GM23248 (cell line): Measurements from ENCODE around the gene CPLX1. TPM values are rescaled to one million over a fixed set of nuclear protein-coding genes. Genes with fewer than 3 reads are reported as not detected.

ENCODE experiments used
- DNase-seq: peaks from one replicate; pipeline ENCODE4 v3.0.0-alpha.2; 2015
- H2AFZ ChIP-seq: fragments of 200-600 bp; sonication (generic); 2 replicates; pipeline ENCODE4 v1.6.1; 2016; ENCODE audit warnings: antibody characterized with exemption
- H3F3A ChIP-seq: fragments of 200-600 bp; sonication (generic); 2 replicates; pipeline ENCODE4 v1.6.1; 2016; ENCODE audit warnings: mild to moderate bottlenecking, antibody characterized with exemption, mixed run types; ENCODE audit not compliant: insufficient read depth
- H3K27ac ChIP-seq: fragments of 200-600 bp; sonication (generic); 2 replicates; pipeline ENCODE4 v1.5.1; 2016; ENCODE audit warnings: mild to moderate bottlenecking
- H3K27me3 ChIP-seq: fragments of 200-600 bp; sonication (generic); replicated peaks from 2 replicates; pipeline ENCODE4 v1.6.1; 2016; ENCODE audit warnings: mild to moderate bottlenecking; ENCODE audit not compliant: insufficient read depth
- H3K36me3 ChIP-seq: fragments of 200-600 bp; sonication (generic); 2 replicates; pipeline ENCODE4 v1.6.1; 2016; ENCODE audit warnings: low read depth, mild to moderate bottlenecking
- H3K4me1 ChIP-seq: fragments of 200-600 bp; sonication (generic); 2 replicates; pipeline ENCODE4 v1.6.1; 2016; ENCODE audit warnings: mild to moderate bottlenecking; ENCODE audit not compliant: insufficient read depth
- H3K4me2 ChIP-seq: fragments of 200-600 bp; sonication (generic); one replicate; pipeline ENCODE4 v1.6.1; 2016; ENCODE audit warnings: mild to moderate bottlenecking; ENCODE audit not compliant: unreplicated experiment
- H3K4me3 ChIP-seq: fragments of 200-600 bp; sonication (generic); 2 replicates; pipeline ENCODE4 v1.5.1; 2016; ENCODE audit warnings: mild to moderate bottlenecking
- H3K79me2 ChIP-seq: fragments of 200-600 bp; sonication (generic); 2 replicates; pipeline ENCODE4 v1.6.1; 2016; ENCODE audit warnings: mild to moderate bottlenecking; ENCODE audit not compliant: insufficient read depth
- H3K9ac ChIP-seq: fragments of 200-600 bp; sonication (generic); 2 replicates; pipeline ENCODE4 v1.6.1; 2016; ENCODE audit warnings: mild to moderate bottlenecking
- H3K9me2 ChIP-seq: fragments of 200-600 bp; sonication (generic); 2 replicates; pipeline ENCODE4 v1.6.1; 2016; ENCODE audit warnings: mixed run types, mild to moderate bottlenecking, moderate library complexity; ENCODE audit not compliant: insufficient read depth
- H3K9me3 ChIP-seq: fragments of 200-600 bp; sonication (generic); one replicate; pipeline ENCODE4 v1.6.1; 2017; ENCODE audit warnings: low read depth
- H4K20me1 ChIP-seq: fragments of 200-600 bp; sonication (generic); 2 replicates; pipeline ENCODE4 v1.6.0; 2016; ENCODE audit not compliant: insufficient read depth
- EZH2 ChIP-seq: fragments of 200-600 bp; sonication (generic); IDR thresholded peaks from 2 replicates; pipeline ENCODE4 v1.6.1; 2018; ENCODE audit warnings: antibody characterized with exemption, mild to moderate bottlenecking; ENCODE audit not compliant: insufficient read depth, poor library complexity, severe bottlenecking
- EZH2phosphoT487 ChIP-seq: fragments of 200-600 bp; sonication (generic); IDR thresholded peaks from 2 replicates; pipeline ENCODE4 v1.6.1; 2018; ENCODE audit warnings: antibody characterized with exemption, moderate library complexity, mild to moderate bottlenecking, low read depth; ENCODE audit not compliant: insufficient read depth
- WGBS, 2 experiments: methylation state at CpG; one replicate each; pipeline ENCODE4 v1.1.6; 2015 to 2017; ENCODE audit warnings: low lambda C conversion rate in 2 of 2, low coverage in 1 of 2; ENCODE audit errors: missing lambda C conversion rate in 2 of 2; 5-methylcytosine and 5-hydroxymethylcytosine counted together
- in situ Hi-C: fragments of 300-500 bp; cut with MboI; formaldehyde crosslinking; loops from 2 replicates; pipeline ENCODE4 v1.15.0; 2020
- polyA plus RNA-seq: library from polyadenylated mRNA; unstranded; fragments of >200 nt; fragmentation: Nextera tagmentation; extraction: Ambion mirVana; gene quantifications from 2 replicates; pipeline ENCODE4 v1.2.1, GENCODE V29; 2016
- total RNA-seq: library from RNA; depleted of rRNA; stranded (reverse); fragments of >200 nt; shearing (Covaris generic); gene quantifications from 2 replicates; pipeline ENCODE4 v1.2.3, GENCODE V29; 2014

The CPLX1 gene
- total and polyA plus RNA-seq, 2 experiments from 2014 or later, result not detected

DNA sequence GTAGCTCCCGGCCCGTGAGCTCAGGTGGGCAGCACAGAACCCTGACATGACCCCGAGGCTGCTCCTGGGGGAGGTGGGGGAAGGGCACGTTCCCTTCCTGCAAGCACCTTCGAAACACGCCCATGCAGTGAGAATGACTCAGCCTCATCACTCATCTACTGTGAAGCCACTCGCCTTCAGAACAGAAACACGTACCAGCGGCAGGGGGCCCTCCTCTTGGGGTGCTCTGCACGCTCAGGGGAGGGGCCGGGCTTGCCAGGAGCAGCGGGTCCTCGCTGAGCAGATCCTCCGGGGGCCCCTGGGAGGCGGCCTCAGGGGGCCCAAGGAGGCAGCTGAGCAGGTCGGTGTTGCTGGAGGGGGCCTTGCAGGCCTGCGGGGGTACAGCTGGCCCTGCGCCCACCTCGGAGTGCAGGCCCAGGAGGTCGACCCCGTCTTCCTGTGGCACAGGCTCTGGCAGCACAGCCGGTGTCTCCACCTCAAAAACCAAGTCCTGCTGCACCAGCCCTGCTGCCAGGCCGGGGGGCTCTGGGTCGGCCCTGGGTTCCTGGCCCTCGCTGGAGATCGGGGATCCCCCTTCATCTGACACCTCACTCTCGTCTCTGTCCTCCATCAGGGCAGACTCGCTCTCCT, 40.9 kb upstream of the CPLX1 start:
- in situ Hi-C loops, result no loop called here
- Histone ChIP-seq H3K4me3 (no peak overlapping the region), H3K4me1 (no peaks in the 10 kb centered on the region), H3K79me2 (no peaks in the 10 kb centered on the region), H3K27ac (no peak overlapping the region), H2AFZ (no peak overlapping the region), H3K36me3 (peaks cover 8% of the 10 kb centered on the region; the same call in 1 of the 2 replicates), H4K20me1 (no peaks in the 10 kb centered on the region), H3K4me2 (no peak overlapping the region), H3K9ac (no peak overlapping the region), H3K9me2 (no peaks in the 10 kb centered on the region), H3K27me3 (no peaks in the 10 kb centered on the region), H3K9me3 (no peaks in the 10 kb centered on the region), H3F3A (no peaks in the 10 kb centered on the region)
- 84 to 90% methylated on average over 25 to 28 of the region's 28 CpGs for WGBS, 2 experiments
- TF ChIP-seq EZH2phosphoT487, result no peak
- no peak for TF ChIP-seq EZH2
- DNase-seq, result no peak

DNA sequence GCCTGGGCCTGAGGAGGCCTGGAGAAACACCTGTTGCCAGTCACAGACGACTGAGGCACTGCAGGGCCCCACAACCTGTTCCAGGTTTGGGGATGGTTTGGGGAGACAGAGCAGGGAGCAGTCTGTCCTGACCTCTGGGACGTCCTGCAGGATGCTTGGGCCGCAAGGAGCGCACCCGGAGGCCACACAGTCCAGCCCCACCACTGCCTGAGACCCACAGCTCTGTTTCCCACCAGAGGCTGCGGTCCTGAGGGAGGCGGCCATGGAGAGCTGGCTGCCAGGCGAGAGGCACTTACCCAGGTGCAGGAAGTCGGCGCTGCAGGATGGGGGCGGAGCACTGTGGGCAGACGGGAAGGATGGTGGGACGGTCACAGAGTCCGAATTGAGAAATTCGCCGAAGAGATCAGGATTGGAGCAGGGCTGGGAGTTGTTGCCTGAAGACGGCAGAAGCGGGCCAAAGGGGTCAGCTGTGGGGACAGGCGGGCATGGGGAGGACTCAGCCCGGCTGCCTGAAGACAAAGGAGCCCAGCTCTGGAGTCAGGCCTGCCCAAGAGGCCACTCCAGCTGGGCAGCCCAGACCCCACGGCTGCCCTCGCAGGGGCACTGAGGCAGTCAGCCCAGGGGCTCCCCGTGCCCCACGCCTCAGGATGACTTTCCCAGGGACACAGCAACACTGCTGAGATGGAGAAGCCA, 40.3 kb upstream of the CPLX1 start:
- 92 to 93% methylated on average over 18 to 24 of the region's 24 CpGs for WGBS, 2 experiments

GRCh38 chr4:865572-865971, 39.6 kb upstream of the CPLX1 start:
- in situ Hi-C loops, result no loop called here
- Histone ChIP-seq H3K27ac (no peak overlapping the region), H2AFZ (no peak overlapping the region), H3K9ac (no peak overlapping the region), H3K36me3 (peaks cover 8% of the 10 kb centered on the region; the same call in 1 of the 2 replicates), H3K9me3 (no peaks in the 10 kb centered on the region), H4K20me1 (no peaks in the 10 kb centered on the region), H3K4me1 (no peaks in the 10 kb centered on the region), H3K4me2 (no peak overlapping the region), H3K27me3 (no peaks in the 10 kb centered on the region), H3K9me2 (no peaks in the 10 kb centered on the region), H3K4me3 (no peak overlapping the region), H3K79me2 (no peaks in the 10 kb centered on the region), H3F3A (no peaks in the 10 kb centered on the region)
- TF ChIP-seq EZH2phosphoT487, result no peak
- no peak for TF ChIP-seq EZH2
- WGBS, 2 experiments, result 97% methylated on average over 17 to 18 of the region's 18 CpGs
- no peak for DNase-seq

More for the DNA sequence above, 40.3 kb upstream of the CPLX1 start:
- TF ChIP-seq EZH2phosphoT487 (no peak), EZH2 (no peak)
- H3K4me2 ChIP-seq, result no peak overlapping the region
- no peak overlapping the region for H3K4me3 ChIP-seq
- H3F3A ChIP-seq, result no peaks in the 10 kb centered on the region
- H3K36me3 ChIP-seq, result peaks cover 8% of the 10 kb centered on the region; the same call in 1 of the 2 replicates
- H3K27ac ChIP-seq, result no peak overlapping the region
- H2AFZ ChIP-seq, result no peak overlapping the region
- H3K27me3 ChIP-seq, result no peaks in the 10 kb centered on the region
- no peaks in the 10 kb centered on the region for H4K20me1 ChIP-seq
- no peaks in the 10 kb centered on the region for H3K9me2 ChIP-seq
- in situ Hi-C loops, result no loop called here
- no peak for DNase-seq
- no peaks in the 10 kb centered on the region for H3K79me2 ChIP-seq
- no peak overlapping the region for H3K9ac ChIP-seq
- H3K4me1 ChIP-seq, result no peaks in the 10 kb centered on the region
- H3K9me3 ChIP-seq, result no peaks in the 10 kb centered on the region

DNA sequence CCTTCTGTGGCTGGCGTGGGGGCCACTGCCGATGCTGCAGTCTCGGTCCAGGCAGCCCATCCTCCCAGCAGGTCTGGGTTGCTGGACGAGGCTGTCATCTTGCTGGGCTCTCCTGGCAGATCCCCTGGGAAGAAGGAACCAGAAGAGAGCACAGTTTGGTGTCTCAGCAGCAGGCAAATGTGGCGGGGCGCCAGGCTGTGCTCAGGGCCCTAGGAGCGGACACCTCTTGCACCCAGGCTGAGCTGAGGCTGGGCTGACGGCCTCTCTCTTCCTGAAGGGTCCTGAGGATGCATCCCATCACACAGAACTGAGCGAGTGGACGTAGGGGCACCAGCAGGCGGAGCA, 39.2 kb upstream of the CPLX1 start:
- 99 to 100% methylated on average over 11 of the region's 11 CpGs for WGBS, 2 experiments
- Histone ChIP-seq H3K36me3 (peaks cover 8% of the 10 kb centered on the region; the same call in 1 of the 2 replicates), H3K9ac (no peak overlapping the region), H2AFZ (no peak overlapping the region), H3K27ac (no peak overlapping the region), H4K20me1 (no peaks in the 10 kb centered on the region), H3K9me2 (no peaks in the 10 kb centered on the region), H3K9me3 (no peaks in the 10 kb centered on the region), H3K4me1 (no peaks in the 10 kb centered on the region), H3K4me2 (no peak overlapping the region), H3F3A (no peaks in the 10 kb centered on the region), H3K27me3 (no peaks in the 10 kb centered on the region), H3K4me3 (no peak overlapping the region), H3K79me2 (no peaks in the 10 kb centered on the region)
- TF ChIP-seq EZH2phosphoT487 (no peak), EZH2 (no peak)
- DNase-seq, result no peak
- in situ Hi-C loops, result no loop called here
